Natural killer cell (primary cell): ENCODE measurements around the gene EIF2B2. TPM values are rescaled to one million over a fixed set of nuclear protein-coding genes. Genes with fewer than 3 reads are reported as not detected.

Experiments
- ATAC-seq, 3 donors: fragments of 150-1000 bp in 2 of 3; fragments of 200-7000 bp in 1 of 3; cut with Tn5 transposase; 1 replicate in 1 of 3; 2 replicates in 2 of 3; pipeline ENCODE4 v1.10.0; 2021; ENCODE audit warnings: mild to moderate bottlenecking in 2 of 3, moderate library complexity in 2 of 3
- DNase-seq, 2 donors: peaks; one replicate each; pipeline versions ENCODE4 v3.0.0 to v3.0.0-alpha.2; 2013 to 2021; ENCODE audit warnings: mixed read lengths in 1 of 2
- H3K27ac ChIP-seq: one replicate; pipeline ENCODE4 v1.5.1; 2013; ENCODE audit warnings: mild to moderate bottlenecking, low read length
- H3K27me3 ChIP-seq: one replicate; pipeline ENCODE4 v1.6.1; 2013; ENCODE audit warnings: low read length; ENCODE audit not compliant: control insufficient read depth, insufficient read depth
- H3K36me3 ChIP-seq: one replicate; pipeline ENCODE4 v1.6.1; 2013; ENCODE audit warnings: low read length; ENCODE audit not compliant: control insufficient read depth, insufficient read depth
- H3K4me1 ChIP-seq: one replicate; pipeline ENCODE4 v1.6.1; 2013; ENCODE audit warnings: low read length; ENCODE audit not compliant: control insufficient read depth, insufficient read depth
- H3K4me3 ChIP-seq: one replicate; pipeline ENCODE4 v1.5.1; 2013; ENCODE audit warnings: low read length
- H3K9me3 ChIP-seq: one replicate; pipeline ENCODE4 v1.6.1; 2013; ENCODE audit warnings: low read length; ENCODE audit not compliant: control insufficient read depth, insufficient read depth
- H3K27ac Mint-ChIP-seq, 2 donors: one replicate each; pipeline ENCODE4 v1.8.0; 2022; ENCODE audit warnings: mild to moderate bottlenecking in 2 of 2, mixed read lengths in 2 of 2, moderate library complexity in 1 of 2
- H3K27me3 Mint-ChIP-seq, 2 donors: one replicate each; pipeline ENCODE4 v1.8.0; 2022; ENCODE audit warnings: low read depth in 2 of 2, mixed read lengths in 2 of 2
- H3K36me3 Mint-ChIP-seq: one replicate; pipeline ENCODE4 v1.8.0; 2022; ENCODE audit warnings: mixed read lengths
- H3K4me1 Mint-ChIP-seq, 2 donors: one replicate each; pipeline ENCODE4 v1.8.0; 2022; ENCODE audit warnings: mixed read lengths in 2 of 2
- H3K4me3 Mint-ChIP-seq: one replicate; pipeline ENCODE4 v1.8.0; 2022; ENCODE audit warnings: mild to moderate bottlenecking, moderate library complexity, mixed read lengths
- H3K9me3 Mint-ChIP-seq, 2 donors: one replicate each; pipeline ENCODE4 v1.8.0; 2022; ENCODE audit warnings: mixed read lengths in 2 of 2
- WGBS: methylation state at CpG from one replicate; pipeline ENCODE4 v1.1.7; 2013; ENCODE audit warnings: missing lambda C conversion rate; ENCODE audit not compliant: insufficient coverage; 5-methylcytosine and 5-hydroxymethylcytosine counted together
- intact Hi-C: fragments of 100-400 bp; cut with micrococcal nuclease; formaldehyde crosslinking; loops from one replicate; pipeline ENCODE4 v1.14.2; 2022
- total RNA-seq, 4 donors: library from RNA; stranded (reverse); fragments of 120-200 nt in 1 of 4; gene quantifications; one replicate each; pipeline versions ENCODE4 v1.2.3 to v1.2.4, GENCODE V29; 2013 to 2022
- TF ChIP-seq, protein P1 (sequence below): fragments of 200-600 bp; IDR thresholded peaks from one replicate; pipeline ENCODE4 v1.8.0; 2022; ENCODE audit warnings: antibody characterized with exemption

The EIF2B2 gene
- total RNA-seq, 3 donors from 2014 or later (not counting 1 experiment from before 2014, with no cell fraction given): 22.2 to 45.1 (median 31.2) TPM

DNA sequence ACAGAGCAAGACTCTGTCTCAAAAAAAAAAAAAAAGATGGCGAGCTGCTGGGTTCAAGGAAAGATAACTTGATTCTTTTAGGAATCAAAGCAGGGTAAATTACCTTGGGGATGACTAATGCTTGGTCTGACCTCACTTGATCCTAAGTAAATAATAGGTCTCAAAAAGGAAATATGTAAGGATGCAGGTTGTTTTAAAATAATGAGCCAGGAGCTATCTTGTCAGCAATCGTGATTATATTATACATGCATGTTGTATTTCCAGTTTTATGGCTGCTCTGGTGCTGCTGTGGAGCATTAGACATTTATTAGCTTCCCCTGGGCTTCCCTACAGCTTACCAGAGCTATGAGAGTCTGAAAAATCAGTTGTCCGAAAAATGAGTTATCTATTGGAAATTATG lies 2.6 kb downstream of the EIF2B2 start:
- Histone ChIP-seq H3K36me3 (peaks cover 54% of the 10 kb centered on the region), H3K27me3 (no peaks in the 10 kb centered on the region), H3K4me3 (no peak overlapping the region), H3K27ac (no peak overlapping the region), H3K4me1 (peaks cover 21% of the 10 kb centered on the region), H3K9me3 (no peaks in the 10 kb centered on the region)
- Mint-ChIP-seq H3K4me3 (peak overlapping the region; percentile 53), H3K9me3 (no peaks in the 10 kb centered on the region), H3K27ac (peak overlapping the region; percentile 25 to 95), H3K36me3 (peaks cover 34% of the 10 kb centered on the region), H3K4me1 (peaks cover 69 to 72% of the 10 kb centered on the region in 2 donors), H3K27me3 (no peaks in the 10 kb centered on the region)
- 96% methylated on average over 2 of the region's 3 CpGs for WGBS
- TF ChIP-seq, protein P1, sequence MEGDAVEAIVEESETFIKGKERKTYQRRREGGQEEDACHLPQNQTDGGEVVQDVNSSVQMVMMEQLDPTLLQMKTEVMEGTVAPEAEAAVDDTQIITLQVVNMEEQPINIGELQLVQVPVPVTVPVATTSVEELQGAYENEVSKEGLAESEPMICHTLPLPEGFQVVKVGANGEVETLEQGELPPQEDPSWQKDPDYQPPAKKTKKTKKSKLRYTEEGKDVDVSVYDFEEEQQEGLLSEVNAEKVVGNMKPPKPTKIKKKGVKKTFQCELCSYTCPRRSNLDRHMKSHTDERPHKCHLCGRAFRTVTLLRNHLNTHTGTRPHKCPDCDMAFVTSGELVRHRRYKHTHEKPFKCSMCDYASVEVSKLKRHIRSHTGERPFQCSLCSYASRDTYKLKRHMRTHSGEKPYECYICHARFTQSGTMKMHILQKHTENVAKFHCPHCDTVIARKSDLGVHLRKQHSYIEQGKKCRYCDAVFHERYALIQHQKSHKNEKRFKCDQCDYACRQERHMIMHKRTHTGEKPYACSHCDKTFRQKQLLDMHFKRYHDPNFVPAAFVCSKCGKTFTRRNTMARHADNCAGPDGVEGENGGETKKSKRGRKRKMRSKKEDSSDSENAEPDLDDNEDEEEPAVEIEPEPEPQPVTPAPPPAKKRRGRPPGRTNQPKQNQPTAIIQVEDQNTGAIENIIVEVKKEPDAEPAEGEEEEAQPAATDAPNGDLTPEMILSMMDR: no peak
- no peak for DNase-seq
- ATAC-seq: no peak
- intact Hi-C loops: loop anchor here (10.0 kb wide), 1 partner anchor 141 kb away; no protein-coding TSS in a partner anchor

DNA sequence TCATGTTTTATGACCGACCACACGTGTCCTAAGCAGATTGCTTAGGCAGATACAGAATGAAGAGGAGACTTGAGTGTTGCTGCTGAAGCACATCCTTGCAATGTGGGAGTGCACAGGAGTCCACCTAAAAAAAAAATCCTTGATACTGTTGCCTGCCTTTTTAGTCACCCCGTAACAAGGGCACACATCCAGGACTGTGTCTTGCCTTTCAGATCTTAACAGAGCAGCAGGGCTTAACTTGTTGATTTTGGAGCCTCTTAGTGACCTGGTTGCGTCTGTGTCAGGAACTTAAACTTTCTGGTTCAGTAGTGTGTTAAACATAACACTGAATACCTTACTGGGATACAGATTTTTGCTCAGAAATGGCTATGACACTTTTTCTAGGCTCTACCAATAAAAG lies 6.5 kb downstream of the EIF2B2 start:
- Mint-ChIP-seq H3K27ac (peak overlapping the region; percentile 25 to 74), H3K4me1 (peaks cover 44 to 49% of the 10 kb centered on the region in 2 donors)
- no peak overlapping the region for H3K27ac ChIP-seq

DNA sequence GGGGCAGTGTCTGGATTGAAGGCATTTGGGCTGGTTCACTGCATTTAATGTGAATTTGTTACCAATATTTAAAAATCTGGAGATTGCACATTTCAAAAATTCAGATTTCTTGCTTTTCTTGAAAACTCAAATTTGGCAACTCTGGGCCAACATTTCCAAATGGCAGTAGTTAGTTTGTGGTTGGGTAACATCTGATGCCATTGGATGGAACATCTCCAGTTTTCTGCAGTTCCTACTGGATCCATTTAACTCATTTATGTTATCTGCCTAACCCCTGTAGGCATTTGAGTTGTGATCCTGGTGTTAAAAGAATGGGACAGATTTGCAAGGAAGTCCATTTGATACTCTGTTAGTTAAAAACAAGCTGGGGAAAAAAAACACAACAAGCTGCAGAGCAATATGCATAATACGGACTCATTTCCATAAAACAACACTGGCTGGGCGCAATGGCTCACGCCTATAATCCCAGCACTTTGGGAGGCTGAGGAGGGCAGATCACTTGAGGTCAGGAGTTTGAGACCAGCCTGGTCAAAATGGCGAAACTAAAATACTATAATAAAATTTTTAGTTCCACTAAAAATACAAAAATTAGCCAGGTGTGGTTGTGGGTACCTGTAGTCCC lies 7.9 kb downstream of the EIF2B2 start:
- peaks cover 30 to 35% of the 10 kb centered on the region in 2 donors for H3K4me1 Mint-ChIP-seq
- no peaks in the 10 kb centered on the region for H3K4me1 ChIP-seq
- 100% methylated on average over 3 of the region's 4 CpGs for WGBS
- no peak overlapping the region for H3K4me3 ChIP-seq
- intact Hi-C loops: no loop called here
- peaks cover 43% of the 10 kb centered on the region for H3K36me3 Mint-ChIP-seq
- no peaks in the 10 kb centered on the region for H3K27me3 Mint-ChIP-seq
- ATAC-seq (no peak), DNase-seq (no peak)
- H3K27ac Mint-ChIP-seq: peak overlapping the region; percentile 25 to 74
- H3K36me3 ChIP-seq: peaks cover 72% of the 10 kb centered on the region
- no peak overlapping the region for H3K27ac ChIP-seq
- no peaks in the 10 kb centered on the region for H3K9me3 ChIP-seq
- TF ChIP-seq, protein P1: no peak
- no peaks in the 10 kb centered on the region for H3K9me3 Mint-ChIP-seq
- no peak overlapping the region for H3K4me3 Mint-ChIP-seq
- H3K27me3 ChIP-seq: no peaks in the 10 kb centered on the region

More for the DNA sequence above, 6.5 kb downstream of the EIF2B2 start:
- Histone ChIP-seq H3K4me3 (no peak overlapping the region), H3K36me3 (peaks cover 69% of the 10 kb centered on the region), H3K27me3 (no peaks in the 10 kb centered on the region), H3K4me1 (peaks cover 7% of the 10 kb centered on the region), H3K9me3 (no peaks in the 10 kb centered on the region)
- intact Hi-C loops: loop anchor here (10.0 kb wide), 1 partner anchor 144 kb away; no protein-coding TSS in a partner anchor
- Mint-ChIP-seq H3K4me3 (no peak overlapping the region), H3K36me3 (peaks cover 40% of the 10 kb centered on the region), H3K9me3 (no peaks in the 10 kb centered on the region), H3K27me3 (no peaks in the 10 kb centered on the region)
- DNase-seq (no peak), ATAC-seq (no peak)
- TF ChIP-seq, protein P1: no peak
- WGBS: 95% methylated on average over 4 of the region's 4 CpGs
